Stimulated activated CD4-positive, alpha-beta T cell treated with anti-CD3 and anti-CD28 coated beads, Interleukin-15, amount 100 ng/mL, for 24 hours (primary cell): Measurements from ENCODE around the gene P3H2.
"Not testable (repeated sequence)": the region's sequence is repeated elsewhere in the genome, so short reads cannot be mapped to it uniquely, and the experiment has no call there.

Experiments used
- DNase-seq: peaks from one replicate; pipeline ENCODE4 v3.0.0-alpha.2; 2020

Gene P3H2

GRCh38 chr3:190079173-190079572, 41.5 kb downstream of the P3H2 start:
- DNase-seq = not testable (repeated sequence)

GRCh38 chr3:190077395-190078045, 43.2 kb downstream of the P3H2 start:
- no peak for DNase-seq

GRCh38 chr3:190076601-190077394, 43.9 kb downstream of the P3H2 start:
- no peak for DNase-seq

GRCh38 chr3:190076136-190076535, 44.6 kb downstream of the P3H2 start:
- DNase-seq = no peak

- DNase-seq = no peak
Observed at GRCh38 chr3:190074817-190075216, 45.9 kb downstream of the P3H2 start.

- DNase-seq = no peak
Observed at GRCh38 chr3:190073264-190074008, 47.3 kb downstream of the P3H2 start.

GRCh38 chr3:190072856-190073255, 47.8 kb downstream of the P3H2 start:
- DNase-seq = no peak

- DNase-seq = not testable (repeated sequence)
Observed at GRCh38 chr3:190071921-190072320, 48.8 kb downstream of the P3H2 start.

GRCh38 chr3:190070622-190071347, 49.9 kb downstream of the P3H2 start:
- no peak for DNase-seq

GRCh38 chr3:190065204-190065603, 55.5 kb downstream of the P3H2 start:
- no peak for DNase-seq

GRCh38 chr3:190064659-190065058, 56.0 kb downstream of the P3H2 start:
- DNase-seq = no peak

GRCh38 chr3:190064112-190064511, 56.6 kb downstream of the P3H2 start:
- no peak for DNase-seq

- no peak for DNase-seq
Observed at GRCh38 chr3:190063490-190063889, 57.2 kb downstream of the P3H2 start.

GRCh38 chr3:190060192-190060775, 60.4 kb downstream of the P3H2 start:
- no peak for DNase-seq

GRCh38 chr3:190059242-190059590, 61.5 kb downstream of the P3H2 start:
- DNase-seq = no peak

GRCh38 chr3:190058521-190059241, 62.0 kb downstream of the P3H2 start:
- no peak for DNase-seq

GRCh38 chr3:190056742-190057141, 64.0 kb downstream of the P3H2 start:
- no peak for DNase-seq

- no peak for DNase-seq
Observed at GRCh38 chr3:190055773-190056172, 64.9 kb downstream of the P3H2 start.

- no peak for DNase-seq
Observed at GRCh38 chr3:190053919-190054672, 66.6 kb downstream of the P3H2 start.

- no peak for DNase-seq
Observed at GRCh38 chr3:190051641-190052040, 69.1 kb downstream of the P3H2 start.

GRCh38 chr3:190048932-190049441, 71.7 kb downstream of the P3H2 start:
- DNase-seq = no peak
